HepG2 (cell line): ENCODE measurements around the gene DNAJC12. TPM values are rescaled to one million over a fixed set of nuclear protein-coding genes. Genes with fewer than 3 reads are reported as not detected.

Source experiments
- CENPX ChIP-seq: sonication (generic); formaldehyde crosslinking; IDR thresholded peaks from 2 replicates; pipeline ENCODE4 v1.9.0; 2021; ENCODE audit warnings: mild to moderate bottlenecking, missing genetic modification reagents, moderate library complexity
- CREM ChIP-seq, 2 experiments: sonication (generic) in 1 of 2; formaldehyde crosslinking in 1 of 2; IDR thresholded peaks; 2 replicates each; pipeline versions ENCODE4 v1.4.0 to v1.6.1; 2016 to 2020; ENCODE audit warnings: antibody characterized with exemption in 1 of 2, mild to moderate bottlenecking in 1 of 2, missing genetic modification reagents in 1 of 2
- ELF4 ChIP-seq: sonication (generic); formaldehyde crosslinking; IDR thresholded peaks from 2 replicates; pipeline ENCODE4 v1.5.0; 2020; ENCODE audit warnings: missing genetic modification reagents, mild to moderate bottlenecking, moderate library complexity, borderline replicate concordance
- GTF3A ChIP-seq: sonication (generic); formaldehyde crosslinking; conservative IDR thresholded peaks from 2 replicates; pipeline ENCODE4 v1.4.0; 2020; ENCODE audit warnings: mild to moderate bottlenecking, missing genetic modification reagents
- HNRNPL ChIP-seq: fragments of 200-400 bp; formaldehyde crosslinking; IDR thresholded peaks from 2 replicates; pipeline ENCODE4 v1.6.1; 2017; ENCODE audit warnings: mild to moderate bottlenecking, low read depth, low read length
- KLF16 ChIP-seq, 2 experiments: sonication (generic) in 1 of 2; formaldehyde crosslinking in 1 of 2; IDR thresholded peaks; 2 replicates each; pipeline versions ENCODE4 v1.6.1 to v1.8.0; 2016 to 2023; ENCODE audit warnings: missing genetic modification reagents in 2 of 2, missing compliant biosample characterization in 1 of 2
- KLF9 ChIP-seq: IDR thresholded peaks from 2 replicates; pipeline ENCODE4 v1.6.1; 2016; ENCODE audit warnings: low read depth
- MBD4 ChIP-seq: IDR thresholded peaks from 2 replicates; pipeline ENCODE4 v1.6.1; 2012; ENCODE audit warnings: low read length, inconsistent platforms, borderline replicate concordance
- MZF1 ChIP-seq: sonication (generic); formaldehyde crosslinking; IDR thresholded peaks from 2 replicates; pipeline ENCODE4 v1.8.1; 2023; ENCODE audit warnings: mild to moderate bottlenecking, missing genetic modification reagents, borderline replicate concordance
- NR3C1 ChIP-seq: sonication (generic); formaldehyde crosslinking; IDR thresholded peaks from 2 replicates; pipeline ENCODE4 v1.4.0; 2020; ENCODE audit warnings: missing genetic modification reagents
- PLRG1 ChIP-seq: fragments of 450-650 bp; conservative IDR thresholded peaks from 2 replicates; pipeline ENCODE4 v1.6.1; 2016
- POGZ ChIP-seq: sonication (generic); formaldehyde crosslinking; IDR thresholded peaks from 2 replicates; pipeline ENCODE4 v1.4.0; 2020; ENCODE audit warnings: mild to moderate bottlenecking, missing genetic modification reagents
- REL ChIP-seq: sonication (generic); formaldehyde crosslinking; conservative IDR thresholded peaks from 2 replicates; pipeline ENCODE4 v1.8.0; 2022; ENCODE audit warnings: mild to moderate bottlenecking, missing genetic modification reagents, moderate library complexity
- REPIN1 ChIP-seq: sonication (generic); formaldehyde crosslinking; IDR thresholded peaks from 2 replicates; pipeline ENCODE4 v1.8.0; 2022; ENCODE audit warnings: missing genetic modification reagents, low read depth, mild to moderate bottlenecking, borderline replicate concordance
- SRF ChIP-seq: IDR thresholded peaks from 2 replicates; pipeline ENCODE4 v1.6.1; 2011; ENCODE audit warnings: mild to moderate bottlenecking, low read depth, low read length, moderate library complexity
- SRSF4 ChIP-seq: fragments of 200-400 bp; formaldehyde crosslinking; IDR thresholded peaks from one replicate; pipeline ENCODE4 v1.6.1; 2018; ENCODE audit warnings: mild to moderate bottlenecking, low read depth, low read length, moderate library complexity; ENCODE audit not compliant: poor library complexity, severe bottlenecking
- SSRP1 ChIP-seq: IDR thresholded peaks from 2 replicates; pipeline ENCODE4 v1.6.1; 2016; ENCODE audit warnings: control low read depth
- ZFY ChIP-seq: sonication (generic); formaldehyde crosslinking; IDR thresholded peaks from 2 replicates; pipeline ENCODE4 v1.4.0; 2020; ENCODE audit warnings: missing genetic modification reagents
- ZNF224 ChIP-seq: sonication (generic); formaldehyde crosslinking; IDR thresholded peaks from 2 replicates; pipeline ENCODE4 v1.5.0; 2020; ENCODE audit warnings: mild to moderate bottlenecking, missing genetic modification reagents
- ZNF251 ChIP-seq: sonication (generic); formaldehyde crosslinking; IDR thresholded peaks from 2 replicates; pipeline ENCODE4 v1.9.0; 2021; ENCODE audit warnings: mild to moderate bottlenecking, missing genetic modification reagents
- ZNF678 ChIP-seq: sonication (generic); formaldehyde crosslinking; IDR thresholded peaks from 2 replicates; pipeline ENCODE4 v1.4.0; 2020; ENCODE audit warnings: mild to moderate bottlenecking, missing genetic modification reagents
- ZNF780A ChIP-seq: sonication (generic); formaldehyde crosslinking; IDR thresholded peaks from 2 replicates; pipeline ENCODE4 v1.8.0; 2022; ENCODE audit warnings: mild to moderate bottlenecking, missing genetic modification reagents, moderate library complexity
- polyA plus RNA-seq, 8 experiments: library from polyadenylated mRNA; depleted of rRNA in 3 of 8; stranded (reverse) in 7 of 8; unstranded in 1 of 8; fragments of >200 nt; fragmentation: Illumina TruSeq in 4 of 8; extraction: Trizol in 4 of 8; gene quantifications; 2 replicates each; pipeline versions ENCODE4 v1.2.1 to v1.2.3, GENCODE V29; 2011 to 2016; ENCODE audit warnings: low read depth in 4 of 8, missing spikeins in 1 of 8, mixed read lengths in 1 of 8; ENCODE audit not compliant: insufficient read depth in 1 of 8
- total RNA-seq, 5 experiments: library from RNA; depleted of rRNA; stranded (reverse); fragments of >200 nt; fragmentation: Illumina TruSeq; extraction: Trizol; gene quantifications; 2 replicates each; pipeline ENCODE4 v1.2.3, GENCODE V29; 2016; ENCODE audit warnings: low read depth in 1 of 5
- TF ChIP-seq, protein P1 (sequence below): sonication (generic); formaldehyde crosslinking; IDR thresholded peaks from 2 replicates; pipeline ENCODE4 v1.9.0; 2022; ENCODE audit warnings: missing genetic modification reagents, mild to moderate bottlenecking, borderline replicate concordance
- TF ChIP-seq, protein P2 (sequence below): sonication (generic); formaldehyde crosslinking; IDR thresholded peaks from 2 replicates; pipeline ENCODE4 v1.4.0; 2020; ENCODE audit warnings: missing genetic modification reagents, borderline replicate concordance
- TF ChIP-seq, protein P3 (sequence below): sonication (generic); formaldehyde crosslinking; IDR thresholded peaks from 2 replicates; pipeline ENCODE4 v1.5.0; 2020; ENCODE audit warnings: missing genetic modification reagents
- TF ChIP-seq, protein P4 (sequence below): sonication (generic); formaldehyde crosslinking; IDR thresholded peaks from 2 replicates; pipeline ENCODE4 v1.8.1; 2023; ENCODE audit warnings: mild to moderate bottlenecking, missing genetic modification reagents

DNAJC12 gene
- total and polyA plus RNA-seq, 2 of the 13 experiments (the other 11 are each of a cell fraction or from before 2014, with no cell fraction given), result 11.6 to 43.9 TPM

DNA sequence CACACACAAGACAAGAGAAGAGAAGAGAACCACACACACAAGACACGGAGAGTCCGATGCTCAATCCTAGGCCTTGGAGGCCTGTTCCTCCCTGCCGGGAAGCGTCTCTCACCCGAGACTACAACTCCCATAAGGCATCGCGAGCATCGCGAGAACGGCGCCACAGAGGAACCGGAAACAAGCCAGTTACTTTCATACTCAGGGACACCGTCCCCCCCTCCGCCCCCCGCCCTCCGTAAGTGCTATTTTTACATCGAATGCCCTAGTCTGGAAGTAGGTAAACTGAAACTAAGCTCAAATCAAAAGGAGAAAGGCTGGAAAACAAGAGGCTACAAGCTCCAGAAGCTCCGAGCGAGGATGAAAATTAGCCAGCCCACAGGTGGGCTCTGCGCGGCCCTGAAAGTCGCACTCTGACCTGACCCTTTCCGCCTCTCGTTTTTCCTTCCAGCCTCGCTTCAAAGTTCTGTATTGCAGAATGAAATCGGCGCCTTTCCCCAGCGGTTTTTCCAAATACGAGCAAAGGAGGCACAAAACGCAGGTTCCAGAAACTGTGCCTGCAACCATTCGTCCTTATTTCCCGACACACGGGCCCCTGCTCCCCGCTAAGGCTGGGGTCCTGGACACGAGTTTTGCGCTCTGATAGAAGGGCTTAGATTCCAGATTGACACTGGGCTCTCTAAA, 11.5 kb upstream of the DNAJC12 start (continued):
- TF ChIP-seq, protein P1, sequence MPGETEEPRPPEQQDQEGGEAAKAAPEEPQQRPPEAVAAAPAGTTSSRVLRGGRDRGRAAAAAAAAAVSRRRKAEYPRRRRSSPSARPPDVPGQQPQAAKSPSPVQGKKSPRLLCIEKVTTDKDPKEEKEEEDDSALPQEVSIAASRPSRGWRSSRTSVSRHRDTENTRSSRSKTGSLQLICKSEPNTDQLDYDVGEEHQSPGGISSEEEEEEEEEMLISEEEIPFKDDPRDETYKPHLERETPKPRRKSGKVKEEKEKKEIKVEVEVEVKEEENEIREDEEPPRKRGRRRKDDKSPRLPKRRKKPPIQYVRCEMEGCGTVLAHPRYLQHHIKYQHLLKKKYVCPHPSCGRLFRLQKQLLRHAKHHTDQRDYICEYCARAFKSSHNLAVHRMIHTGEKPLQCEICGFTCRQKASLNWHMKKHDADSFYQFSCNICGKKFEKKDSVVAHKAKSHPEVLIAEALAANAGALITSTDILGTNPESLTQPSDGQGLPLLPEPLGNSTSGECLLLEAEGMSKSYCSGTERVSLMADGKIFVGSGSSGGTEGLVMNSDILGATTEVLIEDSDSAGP (CRISPR knock-in tag), result peak; percentile 33; the same call in 1 of the 2 replicates
- TF ChIP-seq SSRP1 (CRISPR knock-in tag) (no peak), KLF16 (CRISPR knock-in tag; IDR thresholded peaks at IDR 0.05) (peak in 1 of 2 experiments; percentile 66; a peak in 2 of 4 replicates), ZFY (peak; percentile 94), CREM (IDR thresholded peaks at IDR 0.05) (peak; percentile 84), CREM (CRISPR knock-in tag; IDR thresholded peaks at IDR 0.05) (no peak), ZNF251 (CRISPR knock-in tag) (no peak), ZNF678 (no peak), POGZ (peak; percentile 80), MBD4 (no peak), REL (CRISPR knock-in tag) (no peak), GTF3A (CRISPR knock-in tag) (0 out of 2 replicates have a peak, but pooled peaks have one; percentile 22), MZF1 (no peak), ZNF780A (CRISPR knock-in tag) (no peak), REPIN1 (no peak), KLF9 (CRISPR knock-in tag) (no peak), PLRG1 (no peak), SRSF4 (no peak), HNRNPL (no peak), SRF (0 out of 2 replicates have a peak, but pooled peaks have one; percentile 4), ELF4 (CRISPR knock-in tag) (no peak), ZNF224 (CRISPR knock-in tag) (peak; percentile 72; the same call in 1 of the 2 replicates), CENPX (CRISPR knock-in tag) (no peak), NR3C1 (CRISPR knock-in tag) (no peak)
- TF ChIP-seq, protein P2, sequence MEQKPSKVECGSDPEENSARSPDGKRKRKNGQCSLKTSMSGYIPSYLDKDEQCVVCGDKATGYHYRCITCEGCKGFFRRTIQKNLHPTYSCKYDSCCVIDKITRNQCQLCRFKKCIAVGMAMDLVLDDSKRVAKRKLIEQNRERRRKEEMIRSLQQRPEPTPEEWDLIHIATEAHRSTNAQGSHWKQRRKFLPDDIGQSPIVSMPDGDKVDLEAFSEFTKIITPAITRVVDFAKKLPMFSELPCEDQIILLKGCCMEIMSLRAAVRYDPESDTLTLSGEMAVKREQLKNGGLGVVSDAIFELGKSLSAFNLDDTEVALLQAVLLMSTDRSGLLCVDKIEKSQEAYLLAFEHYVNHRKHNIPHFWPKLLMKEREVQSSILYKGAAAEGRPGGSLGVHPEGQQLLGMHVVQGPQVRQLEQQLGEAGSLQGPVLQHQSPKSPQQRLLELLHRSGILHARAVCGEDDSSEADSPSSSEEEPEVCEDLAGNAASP (CRISPR knock-in tag), result no peak; the same call in 1 of the 2 replicates
- TF ChIP-seq, protein P3, sequence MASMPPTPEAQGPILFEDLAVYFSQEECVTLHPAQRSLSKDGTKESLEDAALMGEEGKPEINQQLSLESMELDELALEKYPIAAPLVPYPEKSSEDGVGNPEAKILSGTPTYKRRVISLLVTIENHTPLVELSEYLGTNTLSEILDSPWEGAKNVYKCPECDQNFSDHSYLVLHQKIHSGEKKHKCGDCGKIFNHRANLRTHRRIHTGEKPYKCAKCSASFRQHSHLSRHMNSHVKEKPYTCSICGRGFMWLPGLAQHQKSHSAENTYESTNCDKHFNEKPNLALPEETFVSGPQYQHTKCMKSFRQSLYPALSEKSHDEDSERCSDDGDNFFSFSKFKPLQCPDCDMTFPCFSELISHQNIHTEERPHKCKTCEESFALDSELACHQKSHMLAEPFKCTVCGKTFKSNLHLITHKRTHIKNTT, result no peak
- TF ChIP-seq, protein P4, sequence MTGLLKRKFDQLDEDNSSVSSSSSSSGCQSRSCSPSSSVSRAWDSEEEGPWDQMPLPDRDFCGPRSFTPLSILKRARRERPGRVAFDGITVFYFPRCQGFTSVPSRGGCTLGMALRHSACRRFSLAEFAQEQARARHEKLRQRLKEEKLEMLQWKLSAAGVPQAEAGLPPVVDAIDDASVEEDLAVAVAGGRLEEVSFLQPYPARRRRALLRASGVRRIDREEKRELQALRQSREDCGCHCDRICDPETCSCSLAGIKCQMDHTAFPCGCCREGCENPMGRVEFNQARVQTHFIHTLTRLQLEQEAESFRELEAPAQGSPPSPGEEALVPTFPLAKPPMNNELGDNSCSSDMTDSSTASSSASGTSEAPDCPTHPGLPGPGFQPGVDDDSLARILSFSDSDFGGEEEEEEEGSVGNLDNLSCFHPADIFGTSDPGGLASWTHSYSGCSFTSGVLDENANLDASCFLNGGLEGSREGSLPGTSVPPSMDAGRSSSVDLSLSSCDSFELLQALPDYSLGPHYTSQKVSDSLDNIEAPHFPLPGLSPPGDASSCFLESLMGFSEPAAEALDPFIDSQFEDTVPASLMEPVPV (CRISPR knock-in tag), result no peak
